Endothelial cell of umbilical vein (primary cell): ENCODE measurements around the gene IDI2. TPM values are rescaled to one million over a fixed set of nuclear protein-coding genes. Genes with fewer than 3 reads are reported as not detected.
A peak's percentile ranks its signal among the peaks of the same experiment; 100 is the strongest.

Experiments
- BruUV-seq: library from RNA; stranded (reverse); fragments of 400-500 nt; replicated peaks from 2 replicates; lab custom pipeline; 2021; lab: Mats Ljungman, UMichigan
- CTCF ChIA-PET: fragments of 300-600, 350-600 bp; sonication (Branson Sonifier 250); formaldehyde crosslinking; loops from one replicate; lab custom pipeline; 2021; ENCODE audit warnings: antibody characterized with exemption, inconsistent platforms; lab: Charles Lee
- POLR2A ChIA-PET: fragments of 300-600, 350-600 bp; sonication (Branson Sonifier 250); formaldehyde crosslinking; loops from one replicate; lab custom pipeline; 2021; ENCODE audit warnings: antibody characterized with exemption, inconsistent platforms; lab: Charles Lee
- DNase-seq: peaks from one replicate; pipeline ENCODE4 v3.0.0-alpha.2; 2011; ENCODE audit warnings: low read depth, low spot score
- FAIRE-seq: peaks from 2 replicates; lab custom pipeline; 2011; peaks lifted over from hg19 to GRCh38; lab: Jason Lieb, UNC
- H2AFZ ChIP-seq: 2 replicates; pipeline ENCODE4 v1.6.0; 2012; ENCODE audit warnings: low read depth, low read length, control low read depth, inconsistent platforms
- H3K27ac ChIP-seq: 2 replicates; pipeline ENCODE4 v1.5.1; 2011; ENCODE audit warnings: low read depth, mild to moderate bottlenecking, control low read depth, low read length, moderate library complexity; ENCODE audit not compliant: insufficient read depth
- H3K27me3 ChIP-seq, 2 experiments: 2 replicates each; pipeline versions ENCODE4 v1.6.0 to v1.6.1; 2011; ENCODE audit warnings: low read length in 2 of 2, mixed read lengths in 1 of 2; ENCODE audit not compliant: control insufficient read depth in 2 of 2, insufficient read depth in 2 of 2
- H3K36me3 ChIP-seq, 2 experiments: 2 replicates in 1 of 2; 3 replicates in 1 of 2; pipeline ENCODE4 v1.5.1; 2011; ENCODE audit warnings: low read length in 2 of 2, mild to moderate bottlenecking in 1 of 2, moderate library complexity in 1 of 2; ENCODE audit not compliant: control insufficient read depth in 2 of 2, insufficient read depth in 2 of 2; ENCODE audit errors: extremely low read depth in 1 of 2
- H3K4me1 ChIP-seq: 3 replicates; pipeline ENCODE4 v1.5.1; 2011; ENCODE audit warnings: mild to moderate bottlenecking, low read length; ENCODE audit not compliant: control insufficient read depth, insufficient read depth; ENCODE audit errors: extremely low read depth
- H3K4me2 ChIP-seq: 2 replicates; pipeline ENCODE4 v1.6.1; 2011; ENCODE audit warnings: low read length, control low read depth, mixed read lengths; ENCODE audit not compliant: insufficient read depth
- H3K4me3 ChIP-seq, 3 experiments: fragments of 200-600 bp in 1 of 3; sonication (generic), shearing (Covaris generic) in 1 of 3; replicated peaks in 1 of 3; 2 replicates each; pipeline ENCODE4 v1.5.1; 2011 to 2016; ENCODE audit warnings: control low read depth in 3 of 3, low read length in 3 of 3, mild to moderate bottlenecking in 2 of 3, inconsistent platforms in 1 of 3, low read depth in 1 of 3, moderate library complexity in 1 of 3; ENCODE audit not compliant: insufficient read depth in 1 of 3
- H3K79me2 ChIP-seq: 2 replicates; pipeline ENCODE4 v1.6.0; 2012; ENCODE audit warnings: low read length, inconsistent platforms; ENCODE audit not compliant: control insufficient read depth, insufficient read depth
- H3K9ac ChIP-seq: replicated peaks from 2 replicates; pipeline ENCODE3; 2011; ENCODE audit warnings: low read length, control low read depth; ENCODE audit not compliant: insufficient read depth; ENCODE audit errors: extremely low read depth
- H3K9me1 ChIP-seq: replicated peaks from 3 replicates; pipeline ENCODE4 v1.6.0; 2011; ENCODE audit warnings: mild to moderate bottlenecking, low read length; ENCODE audit not compliant: control insufficient read depth, insufficient read depth; ENCODE audit errors: extremely low read depth
- H3K9me3 ChIP-seq: replicated peaks from 2 replicates; pipeline ENCODE4 v1.5.1; 2012; ENCODE audit warnings: low read length, inconsistent platforms; ENCODE audit not compliant: control insufficient read depth, insufficient read depth
- H4K20me1 ChIP-seq: replicated peaks from 2 replicates; pipeline ENCODE3; 2011; ENCODE audit warnings: mild to moderate bottlenecking, low read length; ENCODE audit not compliant: control insufficient read depth, insufficient read depth; ENCODE audit errors: extremely low read depth
- CTCF ChIP-seq, 2 donors: IDR thresholded peaks; 1 replicate in 1 of 2; 2 replicates in 1 of 2; pipeline ENCODE4 v1.5.1; 2011; ENCODE audit warnings: low read length in 2 of 2, mild to moderate bottlenecking in 2 of 2, moderate library complexity in 2 of 2, control low read depth in 1 of 2, inconsistent platforms in 1 of 2, low read depth in 1 of 2; ENCODE audit not compliant: insufficient read depth in 1 of 2; ENCODE audit errors: extremely low read depth in 1 of 2
- JUN ChIP-seq: IDR thresholded peaks from 2 replicates; pipeline ENCODE4 v1.6.1; 2011; ENCODE audit warnings: borderline replicate concordance, low read depth; ENCODE audit not compliant: insufficient read length, insufficient read depth
- MAX ChIP-seq: IDR thresholded peaks from 2 replicates; pipeline ENCODE4 v1.6.1; 2011; ENCODE audit not compliant: insufficient read depth, insufficient read length
- MYC ChIP-seq: IDR thresholded peaks from one replicate; pipeline ENCODE4 v1.6.1; 2011; ENCODE audit warnings: mild to moderate bottlenecking, low read depth, low read length
- POLR2A ChIP-seq: IDR thresholded peaks from 2 replicates; pipeline ENCODE4 v1.6.1; 2012; ENCODE audit warnings: low read depth, mild to moderate bottlenecking, control low read depth, low read length
- POLR2AphosphoS5 ChIP-seq: IDR thresholded peaks from 2 replicates; pipeline ENCODE4 v1.6.1; 2012; ENCODE audit warnings: low read depth, mild to moderate bottlenecking, control low read depth, low read length, moderate library complexity; ENCODE audit not compliant: insufficient read depth
- dilution Hi-C: fragments of 300-500 bp; cut with MboI; formaldehyde crosslinking; loops from one replicate; pipeline ENCODE4 v1.15.0; 2019; ENCODE audit warnings: low sequenced_read_pairs; ENCODE audit not compliant: extremely low pct_ligation_motif_present
- intact Hi-C: fragments of 100-400 bp; cut with micrococcal nuclease; formaldehyde crosslinking; loops from one replicate; pipeline ENCODE4 v1.10.0; 2022
- polyA plus RNA-seq, 4 experiments: library from polyadenylated mRNA; depleted of rRNA in 3 of 4; stranded (reverse) in 3 of 4; unstranded in 1 of 4; fragments of >200 nt; gene quantifications; 2 replicates each; pipeline versions ENCODE4 v1.2.1 to v1.2.3, GENCODE V29; 2011 to 2012; ENCODE audit warnings: missing spikeins in 1 of 4
- total RNA-seq: library from RNA; stranded (reverse); gene quantifications from 2 replicates; pipeline ENCODE4 v1.2.3, GENCODE V29; 2021

Gene IDI2
- total and polyA plus RNA-seq, 2 donors (not counting 3 experiments of a cell fraction or from before 2014, with no cell fraction given) = not detected

DNA sequence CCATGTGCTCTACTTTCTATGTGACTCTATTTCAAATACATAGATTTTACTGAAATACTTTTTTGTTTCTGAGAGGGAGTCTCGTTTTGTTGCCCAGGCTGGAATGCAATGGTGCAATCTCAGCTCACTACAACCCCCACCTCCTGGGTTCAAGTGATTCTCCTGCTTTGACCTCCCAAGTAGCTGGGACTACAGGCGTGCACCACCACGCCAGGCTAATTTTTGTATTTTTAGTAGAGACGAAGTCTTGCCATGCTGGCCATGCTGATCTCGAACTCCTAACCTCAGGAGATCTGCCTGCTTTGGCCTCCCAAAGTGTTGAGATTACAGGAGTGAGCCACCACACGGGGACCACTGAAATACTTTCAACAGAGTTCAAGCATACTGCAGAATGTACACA lies 19.8 kb upstream of the IDI2 start:
- Histone ChIP-seq H3K4me2 (peak overlapping the region; percentile 72), H3K9me3 (no peaks in the 10 kb centered on the region), H3K36me3 (peaks cover 3 to 11% of the 10 kb centered on the region in 2 experiments), H4K20me1 (no peaks in the 10 kb centered on the region), H2AFZ (no peak overlapping the region), H3K9me1 (no peaks in the 10 kb centered on the region), H3K4me1 (peaks cover 37% of the 10 kb centered on the region), H3K79me2 (peaks cover 54% of the 10 kb centered on the region), H3K4me3 (peak overlapping the region in 1 of 3 experiments; percentile 45), H3K27ac (no peak overlapping the region), H3K9ac (no peak overlapping the region), H3K27me3 (no peaks in the 10 kb centered on the region)
- POLR2A ChIA-PET = no interaction called here
- BruUV-seq = TSS peak; percentile 7
- intact Hi-C loops (loop anchor here (5.0 kb wide), 1 partner anchor 58 kb away; the partner anchor contains the start of gene GTPBP4), dilution Hi-C loops (no loop called here)
- DNase-seq = no peak
- FAIRE-seq = no peak
- TF ChIP-seq POLR2A (no peak), CTCF (IDR thresholded peaks at IDR 0.05; ENCODE audit: extremely low read depth in 1 of 2, insufficient read depth in 1 of 2, low read depth in 1 of 2, low read length in 2 of 2) (no peak), MYC (no peak), JUN (no peak), MAX (no peak), POLR2AphosphoS5 (no peak)
- CTCF ChIA-PET = interaction anchor here (1.1 to 2.3 kb wide), 3 partner anchors 11 to 1998 kb away, joined by 3 to 9 read pairs (median 3); partner anchors contain the start of gene WDR37
